Stimulated activated CD4-positive, alpha-beta T cell treated with anti-CD3 and anti-CD28 coated beads, TNF-alpha, amount 100 ng/mL, for 24 hours (primary cell): ENCODE measurements around the gene TFAP2A.

Experiments
- DNase-seq, 3 experiments: peaks; one replicate each; pipeline ENCODE4 v3.0.0-alpha.2; 2020; ENCODE audit warnings: low read depth in 3 of 3

Gene TFAP2A

DNA sequence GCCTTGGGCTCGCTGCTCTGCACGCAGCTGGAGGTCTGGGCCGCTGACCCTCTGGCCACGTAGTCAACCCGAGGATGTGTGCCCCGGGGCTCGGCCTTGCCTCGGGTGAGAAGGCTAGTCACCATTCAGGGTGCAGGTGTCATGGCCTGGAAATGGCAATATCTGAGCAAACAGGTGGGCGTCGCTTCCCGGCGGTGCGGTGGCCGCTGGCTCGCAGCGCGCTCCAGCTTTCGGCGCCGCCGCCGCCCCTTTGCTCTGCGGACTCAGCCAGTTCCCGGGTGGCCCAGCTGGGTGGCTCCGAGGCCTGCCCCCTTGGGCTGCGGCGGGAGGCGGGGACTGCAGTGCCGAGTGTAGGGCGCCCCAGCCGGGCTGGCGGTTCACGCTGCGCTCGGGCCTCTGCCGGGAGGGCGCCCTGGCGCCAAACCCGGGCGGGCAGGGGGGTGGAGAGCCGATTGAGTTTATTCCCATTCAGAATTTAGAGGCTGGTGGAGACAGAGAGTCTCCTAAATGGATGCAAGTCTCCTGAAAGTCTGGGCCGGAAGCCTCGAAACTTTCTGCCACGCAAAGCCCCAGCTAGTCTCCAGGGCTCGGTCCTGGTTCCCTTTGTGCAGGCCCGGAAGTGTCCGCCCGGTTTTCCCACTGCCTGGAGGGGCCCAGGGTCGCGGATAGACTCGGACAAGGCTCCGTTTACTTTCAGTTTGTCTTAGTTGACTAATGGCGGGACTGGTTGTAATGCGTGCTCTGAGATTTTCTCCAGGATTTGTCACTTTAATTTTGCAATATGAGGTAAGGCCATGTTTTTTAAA lies 11.3 kb upstream of the TFAP2A start:
- no peak for DNase-seq

DNA sequence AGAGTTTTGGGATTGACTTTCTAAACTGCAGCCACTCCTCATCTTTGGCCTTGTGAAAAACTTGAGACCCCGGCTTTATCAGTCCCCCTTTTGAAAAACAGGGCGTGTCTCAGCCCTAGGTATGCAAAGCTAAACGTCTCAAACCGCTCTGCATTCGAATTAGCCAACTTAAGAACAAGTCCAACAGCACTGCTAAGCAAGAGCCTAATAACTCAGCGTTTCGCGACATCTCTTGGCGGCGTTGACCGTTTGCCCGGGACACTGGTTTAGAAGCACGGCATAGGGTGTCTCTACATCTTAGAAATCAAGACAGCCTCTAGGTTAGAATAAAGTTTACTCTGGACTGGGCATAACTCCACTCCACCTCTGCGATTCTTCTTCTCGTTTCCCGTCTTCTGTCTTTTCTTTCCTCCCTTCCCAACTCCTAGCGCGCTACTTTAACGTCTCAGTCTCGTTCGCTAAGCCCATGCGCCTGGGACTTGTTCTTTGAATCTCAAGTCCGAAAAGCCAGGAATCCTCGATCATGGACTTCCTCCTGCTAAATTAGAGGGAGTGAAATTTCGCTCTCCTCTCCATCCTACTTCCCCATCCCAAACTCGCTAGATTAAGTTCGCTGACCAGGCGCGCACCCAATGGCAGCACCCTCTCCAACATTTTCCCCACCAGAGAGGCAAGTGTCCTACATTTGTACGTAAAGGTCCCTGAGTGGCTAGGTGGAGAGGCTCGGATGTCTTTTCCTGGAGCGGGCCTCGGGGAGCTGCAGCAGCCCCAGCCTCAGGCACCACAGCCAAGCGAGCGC lies 10.5 kb upstream of the TFAP2A start:
- no peak for DNase-seq

DNA sequence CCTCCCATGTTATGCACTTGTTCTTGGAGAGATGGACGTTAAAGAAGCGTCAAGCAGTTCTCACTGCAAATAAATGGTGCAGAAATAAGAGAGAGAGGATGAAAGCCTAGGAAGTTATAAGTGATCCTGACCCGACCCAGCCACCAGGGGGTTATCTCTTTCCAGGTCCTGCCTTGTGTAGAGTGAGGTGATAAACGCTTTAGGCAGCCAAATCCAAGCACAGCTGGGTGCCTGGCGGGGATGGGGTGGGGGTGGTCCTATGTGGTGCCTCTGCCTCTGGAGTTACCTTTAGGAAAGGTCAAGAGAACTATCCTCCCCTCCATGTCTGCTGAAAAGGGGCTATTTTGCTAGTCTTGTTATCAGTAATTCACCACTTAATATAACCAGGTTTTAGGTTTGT lies 9.2 kb upstream of the TFAP2A start:
- no peak for DNase-seq

DNA sequence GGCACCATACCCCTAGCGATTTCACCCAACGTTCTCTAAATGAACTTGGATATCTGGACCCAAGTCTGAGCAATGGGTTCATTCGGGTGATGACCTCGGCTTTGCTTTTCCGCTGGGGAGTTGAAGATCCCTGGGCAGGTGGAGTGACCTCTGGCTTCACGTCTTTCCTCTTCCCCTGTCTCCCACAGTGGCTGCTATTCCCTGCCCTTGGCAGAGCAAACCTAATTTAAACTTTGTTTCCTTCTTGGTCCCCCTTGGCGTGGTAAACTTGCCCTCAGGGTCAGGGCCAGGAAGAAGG lies 7.8 kb upstream of the TFAP2A start:
- DNase-seq, result no peak

DNA sequence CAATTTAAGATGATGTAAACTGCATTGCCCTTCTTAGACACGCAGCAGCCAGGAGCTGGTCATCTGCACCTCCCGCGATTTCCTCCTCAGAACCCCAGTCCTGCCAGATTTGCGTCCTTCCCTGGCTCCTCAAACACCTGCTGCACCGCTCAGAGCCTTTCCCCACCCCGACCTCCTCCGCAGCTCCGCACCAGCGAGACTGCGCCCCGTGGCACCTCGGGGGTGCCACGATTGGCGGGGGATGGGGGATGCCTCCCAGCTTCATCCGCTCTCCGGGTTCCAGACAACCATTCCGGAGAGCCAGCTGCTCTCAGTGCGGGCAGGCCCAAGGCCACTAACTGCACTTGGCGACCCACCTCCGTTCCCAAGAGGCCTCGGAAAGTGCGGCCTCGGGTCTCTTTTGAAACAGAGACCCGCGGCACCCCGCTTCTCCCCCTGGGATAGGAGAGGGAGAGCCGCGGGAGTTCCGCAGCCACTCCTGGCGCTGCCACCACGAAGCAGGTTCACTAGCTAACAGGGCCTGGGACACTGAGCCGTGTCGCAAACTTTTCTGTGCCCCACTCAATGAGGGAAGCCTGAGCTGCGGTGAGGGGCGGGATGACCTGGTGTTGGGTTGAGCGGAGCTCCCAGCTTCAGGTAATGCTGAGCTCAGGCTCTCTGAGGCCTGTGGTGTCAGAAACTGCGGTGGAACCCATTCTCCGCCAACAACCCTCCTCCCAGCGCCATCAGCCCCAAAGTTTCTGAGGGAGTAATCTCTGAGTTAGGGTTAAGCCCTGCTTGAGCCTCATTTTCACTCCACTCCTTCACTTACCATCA lies 7.3 kb upstream of the TFAP2A start:
- DNase-seq, result no peak

DNA sequence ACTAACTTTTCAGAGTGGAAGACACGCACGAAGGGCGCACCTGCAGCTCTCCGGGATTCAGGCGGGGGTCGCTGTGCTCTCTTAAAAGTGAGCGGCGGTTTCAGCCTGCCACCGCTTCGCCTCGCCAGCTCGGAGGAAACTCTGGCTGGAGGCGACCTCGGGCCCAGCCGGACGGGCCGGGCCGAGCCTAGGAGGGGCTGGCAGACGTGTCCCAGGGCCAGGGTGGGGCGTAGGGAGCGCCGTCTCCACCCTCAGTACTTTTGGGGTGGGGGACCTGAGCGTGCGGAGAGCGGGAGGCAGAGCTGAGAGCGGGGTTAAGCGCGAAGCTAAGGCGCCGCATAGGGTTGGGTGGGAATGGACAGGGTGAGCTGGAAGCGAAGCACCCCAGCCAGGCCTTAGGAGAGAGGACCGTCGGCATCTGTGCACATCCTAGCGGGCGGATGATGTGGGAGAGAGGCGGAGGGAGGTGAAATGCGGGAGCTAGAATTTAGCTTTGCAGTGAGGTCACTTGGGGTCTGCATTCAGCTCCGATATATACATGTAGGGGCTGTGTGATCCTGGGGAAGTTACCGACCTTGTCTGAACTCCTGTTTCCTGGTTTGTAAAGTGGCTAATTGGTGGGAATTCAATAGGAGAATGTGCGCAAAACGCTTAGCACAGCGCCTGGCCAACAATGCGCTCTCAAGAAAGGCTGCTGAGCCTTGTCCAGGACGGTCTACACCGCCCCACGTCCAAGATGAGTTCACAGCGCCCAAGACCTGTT lies 6.5 kb upstream of the TFAP2A start:
- no peak for DNase-seq

DNA sequence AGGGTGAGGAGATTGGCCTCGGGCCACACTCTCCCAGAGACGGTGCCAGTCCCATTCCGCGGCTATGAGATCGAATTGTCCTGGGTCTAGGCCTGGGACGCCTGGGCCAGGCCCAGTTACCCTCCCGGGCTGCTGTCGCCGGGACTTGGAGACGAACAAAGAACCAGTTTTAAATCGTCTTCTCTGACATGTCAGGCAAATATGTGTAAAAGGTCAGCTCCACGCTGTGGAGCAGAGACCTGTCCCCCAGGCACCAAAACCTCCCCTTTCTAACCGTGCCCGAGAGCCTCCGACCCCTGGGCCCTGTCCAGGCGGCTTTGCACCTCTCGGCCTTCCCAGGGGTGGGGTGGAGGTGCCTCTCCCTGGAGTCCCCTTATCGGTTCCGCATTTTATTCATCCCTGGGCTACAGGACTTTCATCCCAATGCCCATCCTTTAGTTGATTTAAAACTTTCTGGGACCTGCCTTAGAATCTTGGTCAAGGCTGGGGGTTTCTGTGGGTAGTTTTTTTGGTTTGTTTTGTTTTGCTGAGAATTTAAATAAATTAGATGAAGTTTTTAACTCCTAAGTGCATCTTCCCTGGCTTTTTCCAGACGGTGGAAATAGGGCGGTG lies 5.8 kb upstream of the TFAP2A start:
- no peak for DNase-seq

DNA sequence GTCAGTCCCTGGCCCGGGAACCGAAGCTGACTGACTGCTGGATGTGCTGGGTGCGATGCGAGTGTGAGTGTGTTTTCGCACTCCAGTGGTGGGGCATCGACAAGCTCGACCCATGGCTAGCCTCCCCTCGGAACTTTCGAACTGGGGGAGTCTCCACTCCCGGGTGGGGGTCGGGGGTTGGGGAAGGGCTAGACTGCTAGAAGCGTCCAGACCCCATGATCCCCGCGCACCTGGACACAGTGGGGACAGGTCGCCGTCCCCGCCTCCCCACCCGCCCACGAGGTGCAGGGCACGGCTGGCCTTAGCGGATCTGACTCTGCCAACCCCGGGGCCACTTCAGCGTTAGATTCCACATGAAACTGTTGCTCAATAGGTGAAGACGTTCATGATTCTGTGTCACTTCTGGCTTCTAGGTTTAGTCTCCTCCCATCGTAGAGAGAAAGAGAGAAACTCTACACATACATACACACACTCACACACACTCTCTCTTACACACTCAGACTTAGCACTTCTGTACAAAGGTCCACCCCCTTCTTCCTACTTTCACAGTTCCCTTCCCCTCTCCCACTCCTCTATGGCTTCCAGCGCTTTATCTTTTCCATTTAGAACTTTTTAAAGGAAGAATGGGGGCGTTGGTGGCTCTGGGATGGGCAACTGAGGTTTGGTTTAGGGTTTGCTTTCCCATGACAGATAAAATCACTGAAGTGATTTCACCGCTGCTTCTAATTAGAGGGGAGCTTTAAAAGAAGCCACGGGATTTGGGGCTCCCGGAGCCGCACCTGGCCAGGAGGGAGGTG lies 5.1 kb upstream of the TFAP2A start:
- DNase-seq, result no peak

DNA sequence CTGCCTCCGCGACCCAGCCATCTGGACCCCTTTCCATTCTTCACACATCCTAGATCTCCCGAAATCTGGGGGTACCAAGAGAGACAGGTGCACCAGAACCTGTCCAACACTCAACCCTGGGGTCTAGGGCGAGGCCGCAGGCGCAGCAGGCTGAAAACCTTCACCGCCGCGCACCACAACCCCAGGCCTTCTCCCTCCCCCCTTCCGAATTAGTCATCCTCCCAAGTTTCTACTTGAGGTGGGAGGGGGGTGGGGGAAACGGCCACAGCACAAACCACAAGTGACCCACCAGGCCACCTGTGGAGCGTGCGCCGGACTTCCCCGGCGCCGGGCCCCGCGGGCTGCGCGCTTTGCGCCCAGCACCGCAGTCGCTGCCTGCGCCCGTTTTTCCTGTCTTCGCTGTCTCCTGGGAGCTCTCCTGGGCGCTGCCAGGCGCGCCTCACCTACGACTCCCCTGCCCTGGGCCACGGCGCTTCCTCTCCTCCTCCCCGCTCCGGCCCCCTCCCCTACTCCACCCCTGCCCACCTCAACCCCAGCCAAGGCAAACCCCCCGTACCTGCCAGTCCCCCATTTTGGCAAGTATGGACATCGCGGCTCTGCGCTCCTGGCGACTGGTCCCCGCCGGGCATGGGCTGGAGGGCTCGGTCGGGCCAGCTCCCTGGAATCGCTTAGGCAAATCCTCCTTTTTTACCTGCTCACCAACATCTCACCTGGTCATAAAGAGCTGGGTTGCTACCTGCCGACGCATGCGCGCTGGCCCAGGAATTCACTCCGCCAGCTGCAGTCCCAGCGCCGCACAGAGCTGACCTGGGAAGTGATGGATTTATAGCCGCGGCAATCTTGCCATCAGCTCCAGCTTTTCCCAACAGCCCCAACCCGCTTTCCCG lies 4.2 kb upstream of the TFAP2A start:
- DNase-seq, result no peak

DNA sequence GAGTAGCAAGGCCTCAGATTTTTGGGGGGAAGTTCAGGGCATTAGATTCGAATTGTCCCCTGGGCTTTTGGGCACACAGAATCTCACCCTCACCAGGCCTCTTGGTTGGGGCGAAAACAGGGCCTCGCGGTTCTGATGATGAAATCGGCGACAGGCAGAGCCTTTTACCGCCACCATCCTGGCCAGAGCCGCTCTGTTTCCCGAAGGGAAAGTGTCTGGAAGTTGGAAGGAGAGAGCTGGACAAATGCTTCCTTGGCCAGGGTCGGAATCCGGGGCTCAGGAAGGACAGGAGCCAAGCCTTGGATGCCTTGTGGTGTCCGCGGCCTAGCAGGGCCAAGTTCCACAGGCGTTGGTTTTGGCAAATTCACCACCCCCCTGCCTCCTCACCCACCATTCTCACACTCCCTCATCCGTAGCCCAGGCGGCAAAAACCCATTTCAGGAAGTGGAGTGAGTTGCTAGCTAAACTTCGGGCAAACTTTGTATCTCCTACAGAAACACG lies 3.5 kb upstream of the TFAP2A start:
- no peak for DNase-seq

DNA sequence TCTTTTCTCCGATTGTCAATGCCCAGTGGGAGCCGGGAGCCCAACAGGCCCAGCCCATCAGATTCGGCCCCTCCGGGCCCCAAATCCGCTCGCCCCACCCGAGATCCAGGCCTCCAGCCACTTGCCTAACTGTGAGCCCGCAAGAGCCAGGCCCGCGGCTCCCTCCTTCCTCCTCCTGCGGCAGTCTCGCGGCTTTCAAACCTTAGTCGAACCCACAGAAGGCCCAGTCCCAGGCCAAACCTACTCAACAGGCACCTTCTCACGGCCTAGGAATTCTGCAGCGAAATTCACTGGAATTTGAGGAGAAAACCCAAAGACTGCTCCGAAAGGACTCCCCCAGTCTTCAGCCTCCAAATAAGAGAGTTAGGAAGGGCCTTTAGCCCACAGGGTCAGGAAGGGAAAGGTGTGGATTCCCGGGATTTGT lies 2.8 kb upstream of the TFAP2A start:
- no peak for DNase-seq

DNA sequence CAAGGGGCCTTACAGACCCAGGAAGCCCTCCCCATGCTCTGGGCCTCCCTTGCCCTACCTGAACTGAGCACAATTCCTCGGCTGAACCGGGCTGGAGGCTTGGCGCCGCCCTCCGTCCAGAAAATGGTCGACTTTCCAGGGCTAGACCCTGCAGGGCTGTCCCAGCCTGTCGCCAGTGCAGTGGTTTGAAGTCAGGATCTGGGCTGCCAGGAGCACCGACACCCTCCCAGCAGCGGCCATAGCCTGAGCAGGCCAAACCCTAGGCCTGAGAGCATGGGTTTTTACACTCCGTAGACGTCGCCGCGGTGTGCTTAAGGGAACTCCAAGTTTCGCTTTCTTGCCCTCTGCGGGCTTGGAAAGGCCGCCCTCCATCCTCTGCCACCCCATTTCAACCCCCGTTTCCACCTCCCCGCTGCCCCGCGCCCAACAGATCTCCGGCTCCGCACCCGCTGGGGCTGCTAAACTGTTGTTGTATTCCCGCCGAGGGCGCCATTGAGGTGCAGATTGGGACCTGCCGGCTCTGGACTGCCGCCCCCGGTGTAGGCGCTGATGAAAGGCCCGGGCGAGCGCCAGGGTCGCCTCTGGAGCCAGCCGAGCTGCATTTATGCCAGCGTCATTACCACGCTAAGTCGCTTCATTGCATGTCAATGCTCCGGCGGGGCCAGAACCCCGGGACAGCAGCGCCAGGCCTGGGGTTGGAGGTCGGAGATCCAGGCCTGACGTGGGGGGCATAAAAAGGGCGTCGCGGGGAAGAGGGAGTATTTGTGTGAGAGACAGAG lies 2.2 kb upstream of the TFAP2A start:
- DNase-seq, result no peak

DNA sequence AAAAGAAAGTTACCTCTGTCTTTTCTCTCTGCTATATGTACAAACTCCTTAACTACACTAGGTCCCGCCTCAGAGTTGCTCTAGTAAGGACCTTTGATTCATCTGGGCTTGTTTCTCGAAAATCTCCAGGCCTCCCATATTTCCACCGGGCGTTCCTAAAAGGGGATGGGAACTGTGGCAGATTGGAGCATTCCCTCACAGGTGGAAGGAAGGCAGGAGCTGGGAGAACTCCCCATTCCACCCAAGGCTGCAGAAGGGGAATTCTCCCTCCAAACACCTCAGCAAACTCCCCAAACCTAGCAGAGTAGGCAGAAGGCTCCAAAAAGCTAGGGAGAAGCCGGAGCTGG lies 1.6 kb upstream of the TFAP2A start:
- DNase-seq, result no peak

DNA sequence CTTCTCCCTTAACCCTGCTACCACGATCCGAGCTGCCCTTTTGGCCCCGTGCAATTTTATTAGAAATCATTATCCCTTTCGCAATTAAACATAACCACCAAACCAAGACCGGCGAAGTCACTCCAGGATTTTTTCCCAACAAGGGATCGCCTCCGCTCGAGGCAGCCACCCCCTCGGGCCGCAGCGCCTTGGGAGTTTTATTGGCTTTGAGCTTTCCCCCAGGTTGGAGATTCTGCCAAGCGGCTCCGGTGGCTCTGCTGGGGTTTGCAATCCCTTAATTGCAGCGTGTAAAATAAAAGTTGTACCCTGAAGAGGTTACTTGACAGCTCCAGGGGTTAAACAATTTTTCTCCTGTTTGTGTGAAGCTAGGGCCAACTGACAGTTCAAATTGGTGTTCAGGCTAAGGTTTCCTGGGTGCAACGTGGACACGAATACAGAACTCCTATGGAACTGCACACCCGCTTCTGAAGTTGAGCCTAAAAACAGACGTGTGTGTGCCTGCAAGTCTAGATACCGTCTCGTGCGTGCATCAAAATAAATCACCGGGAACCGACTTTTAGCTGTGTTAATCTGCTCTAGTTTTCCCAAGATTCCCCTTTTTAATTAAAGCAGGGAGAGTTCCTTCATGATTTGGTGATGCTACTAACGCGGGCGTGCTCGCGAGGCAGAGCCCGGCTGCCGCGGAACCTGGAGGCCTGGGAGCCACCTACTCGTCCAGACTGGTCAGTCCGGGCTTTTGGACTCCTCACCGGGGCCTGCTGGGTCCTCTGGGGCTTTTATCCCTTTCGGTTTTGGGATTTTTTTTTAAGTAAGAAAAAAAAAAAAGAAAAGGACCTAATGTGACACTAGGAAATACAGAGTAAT lies 975 bp upstream of the TFAP2A start:
- DNase-seq, result no peak

DNA sequence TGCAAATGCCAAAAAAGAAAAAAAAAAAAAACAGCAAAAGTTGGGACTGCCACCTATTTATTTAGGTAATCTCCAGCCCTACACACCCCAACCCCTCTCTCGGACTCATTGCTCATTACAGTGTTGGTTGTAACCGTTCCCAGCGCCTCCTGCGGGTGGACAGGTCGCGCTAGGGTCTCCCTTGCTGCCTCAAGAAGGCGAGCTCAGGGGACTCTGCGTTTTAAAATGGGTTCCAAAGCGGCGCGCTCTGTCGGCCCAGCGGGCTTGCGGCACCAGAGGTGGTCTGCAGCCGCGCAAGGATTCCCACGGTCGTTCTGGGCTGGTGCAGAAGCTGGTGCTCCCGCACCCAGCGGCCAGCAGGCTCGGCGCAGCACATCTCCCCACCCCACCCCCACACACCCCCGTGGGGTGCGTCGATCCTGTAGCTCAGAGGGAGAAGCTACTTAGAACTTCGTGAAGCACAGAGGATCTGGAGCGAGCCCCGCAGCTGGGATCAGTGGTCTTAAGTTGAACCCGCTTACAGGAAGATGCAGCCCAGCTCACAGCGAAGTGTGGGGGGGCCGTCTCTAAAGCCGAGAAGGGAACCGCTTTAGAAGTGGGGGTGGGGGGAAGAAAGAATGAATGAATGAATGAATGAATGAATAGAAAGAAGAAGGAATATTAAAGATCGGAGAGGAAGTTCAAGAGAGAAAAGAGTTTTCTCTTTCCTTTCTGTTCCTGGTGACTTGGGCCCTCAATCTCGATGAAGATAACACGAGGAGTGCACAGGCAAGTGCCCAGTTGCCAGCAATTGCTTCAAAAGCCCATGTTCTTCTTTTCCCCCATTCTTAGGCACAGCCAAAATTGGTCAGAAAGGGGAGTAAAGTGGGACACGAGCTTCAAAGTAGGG lies 780 bp downstream of the TFAP2A start:
- no peak for DNase-seq

DNA sequence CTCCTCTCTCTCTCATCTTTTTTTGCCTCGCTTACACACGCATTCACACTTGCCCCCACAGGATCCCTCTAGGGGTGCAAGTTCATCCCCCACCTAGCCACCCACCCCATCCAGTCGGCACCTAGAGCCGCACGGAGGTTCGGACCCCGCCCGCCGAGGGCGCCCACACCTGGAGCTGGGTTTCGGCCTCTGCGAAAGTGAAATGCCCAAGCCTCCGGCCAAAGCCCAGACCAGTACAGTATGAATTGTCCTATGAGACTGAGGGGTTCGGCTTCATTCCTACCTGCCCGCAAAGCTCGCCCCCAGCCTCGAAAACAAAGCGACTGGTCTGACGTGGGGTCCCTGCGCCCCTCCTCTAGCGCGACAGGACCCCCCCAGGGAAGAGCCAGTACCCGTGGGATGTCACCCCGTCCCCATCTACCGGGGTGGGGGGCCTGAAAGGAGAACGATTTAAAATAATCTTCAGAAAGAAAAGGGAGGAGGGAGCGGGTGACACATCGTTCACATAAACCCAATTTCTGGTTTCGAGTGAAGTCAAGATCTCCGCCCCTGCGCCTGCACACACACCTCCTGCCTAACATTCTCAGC lies 1.5 kb downstream of the TFAP2A start:
- no peak for DNase-seq
